Activated CD8-positive, alpha-beta memory T cell treated with anti-CD3 and anti-CD28 coated beads for 4 hours (primary cell): ENCODE results near the gene FMN2.

Source experiments
- DNase-seq, 2 donors: peaks; one replicate each; pipeline ENCODE4 v3.0.0-alpha.2; 2020; ENCODE audit warnings: low read depth in 2 of 2

FMN2 gene

DNA sequence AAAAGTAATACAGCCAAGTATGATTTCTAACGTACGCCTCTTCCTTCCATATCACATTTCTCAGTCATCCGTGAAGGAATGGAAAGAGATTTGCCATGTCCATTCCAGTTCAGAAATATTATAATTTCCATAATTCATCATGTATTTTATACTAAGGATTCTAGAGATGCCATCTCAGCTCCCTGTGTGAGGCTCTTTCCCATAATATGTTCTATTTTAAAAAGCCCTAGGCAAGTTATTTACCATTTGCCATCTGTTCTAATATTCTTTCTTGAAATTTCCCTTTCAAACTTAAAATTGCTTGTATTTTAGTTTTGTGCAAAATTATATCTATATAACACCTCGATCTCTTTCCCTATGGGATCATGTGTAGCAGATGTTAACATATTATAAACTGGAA, 106.7 kb downstream of the FMN2 start:
- no peak for DNase-seq

DNA sequence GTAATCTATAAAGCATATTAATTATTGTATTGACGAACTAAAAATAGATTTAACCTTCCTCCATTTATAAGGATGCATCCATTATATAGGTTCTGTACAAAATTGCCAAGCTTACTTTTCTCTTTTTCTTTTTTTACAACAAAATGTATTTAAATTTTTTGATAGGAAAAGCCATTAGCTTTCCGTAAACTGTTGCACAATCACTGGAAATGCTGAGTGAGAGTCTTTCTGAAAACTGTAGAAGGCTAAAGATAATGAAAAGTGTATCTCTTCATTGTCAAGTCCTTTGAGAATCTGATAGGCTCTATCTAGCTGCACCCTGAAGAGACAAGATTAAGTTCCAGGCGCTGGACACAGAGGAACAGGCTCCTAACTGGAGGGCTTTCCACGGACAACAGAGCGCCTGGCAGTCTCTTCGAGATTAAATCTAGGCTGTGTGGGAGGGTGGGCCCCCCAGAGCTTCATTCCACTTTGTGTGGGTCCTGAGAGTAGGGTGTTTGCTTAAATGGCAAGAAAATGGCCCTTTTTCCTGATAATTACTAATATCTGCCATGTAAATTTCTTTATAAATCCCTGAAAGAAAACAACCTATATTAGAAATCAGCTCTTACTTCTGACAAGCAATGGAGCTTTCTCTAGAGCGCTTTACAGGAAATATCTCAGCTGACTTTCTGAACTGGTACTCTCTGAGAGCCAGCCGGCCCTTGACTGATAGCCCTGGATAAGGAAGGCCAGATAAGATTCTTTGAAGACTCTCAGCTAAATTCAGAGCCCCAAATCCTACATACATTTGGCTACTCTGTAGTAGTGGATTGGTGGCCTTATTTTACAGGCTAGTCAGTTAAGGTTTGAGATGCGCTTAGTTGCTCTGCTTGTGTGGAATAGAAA, 108.3 kb downstream of the FMN2 start:
- no peak for DNase-seq

DNA sequence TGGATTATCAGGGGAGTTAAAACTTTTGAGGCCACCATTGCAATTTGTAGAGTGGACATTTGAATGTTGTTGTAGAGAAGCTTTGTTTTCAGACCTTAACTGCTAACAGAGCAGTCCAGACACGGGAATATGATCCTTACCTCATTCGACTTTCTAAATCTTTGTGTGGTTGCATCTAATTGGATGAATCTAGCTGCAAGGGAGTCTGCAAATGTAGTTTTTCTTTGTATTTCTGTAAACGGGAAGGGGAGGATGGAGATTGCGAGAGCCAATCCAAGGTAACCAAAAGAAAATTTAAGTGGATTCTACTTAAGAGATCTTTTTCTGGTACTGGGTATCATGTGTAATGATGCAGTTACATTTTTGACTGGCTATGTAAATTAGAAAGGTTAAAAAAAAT, 110.2 kb downstream of the FMN2 start:
- no peak for DNase-seq

DNA sequence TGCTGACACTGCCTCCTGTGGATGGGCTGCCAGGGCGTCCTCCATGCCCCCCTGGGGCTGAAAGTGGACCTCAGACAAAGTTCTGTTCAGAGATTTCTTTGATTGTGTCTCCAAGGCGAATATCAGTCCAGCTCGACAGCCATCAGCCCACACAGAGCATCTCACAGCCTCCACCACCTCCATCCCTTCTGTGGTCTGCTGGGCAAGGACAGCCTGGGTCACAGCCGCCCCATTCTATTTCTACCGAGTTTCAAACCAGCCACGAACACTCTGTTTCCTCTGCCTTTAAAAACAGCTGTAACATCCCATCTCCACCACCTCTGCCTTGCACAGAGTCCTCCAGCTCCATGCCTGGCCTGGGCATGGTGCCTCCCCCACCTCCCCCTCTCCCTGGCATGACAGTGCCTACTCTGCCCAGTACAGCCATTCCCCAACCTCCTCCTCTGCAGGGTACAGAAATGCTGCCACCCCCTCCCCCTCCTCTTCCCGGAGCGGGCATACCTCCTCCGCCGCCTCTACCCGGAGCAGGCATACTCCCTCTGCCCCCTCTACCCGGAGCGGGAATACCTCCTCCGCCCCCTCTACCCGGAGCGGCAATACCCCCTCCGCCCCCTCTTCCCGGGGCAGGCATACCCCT, 115.5 kb downstream of the FMN2 start:
- no peak for DNase-seq

DNA sequence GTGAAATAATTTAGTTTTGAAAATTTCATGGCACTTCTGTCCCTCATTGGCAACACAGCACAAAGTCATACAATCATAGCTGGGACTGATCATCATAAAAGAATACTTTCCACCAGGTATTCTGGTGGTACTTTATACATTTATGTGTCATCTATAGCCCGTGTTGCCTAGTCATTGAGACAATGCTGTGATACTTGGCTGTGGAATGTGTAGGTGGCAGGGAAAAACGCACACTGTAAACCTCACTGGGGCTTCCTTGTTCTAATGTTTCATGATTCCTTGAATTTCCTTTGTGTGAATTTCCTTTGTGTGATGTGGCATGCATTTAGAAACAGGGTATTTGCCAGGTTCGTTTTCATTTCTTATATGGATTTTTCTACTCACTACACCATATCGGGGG, 118.3 kb downstream of the FMN2 start:
- DNase-seq: no peak

DNA sequence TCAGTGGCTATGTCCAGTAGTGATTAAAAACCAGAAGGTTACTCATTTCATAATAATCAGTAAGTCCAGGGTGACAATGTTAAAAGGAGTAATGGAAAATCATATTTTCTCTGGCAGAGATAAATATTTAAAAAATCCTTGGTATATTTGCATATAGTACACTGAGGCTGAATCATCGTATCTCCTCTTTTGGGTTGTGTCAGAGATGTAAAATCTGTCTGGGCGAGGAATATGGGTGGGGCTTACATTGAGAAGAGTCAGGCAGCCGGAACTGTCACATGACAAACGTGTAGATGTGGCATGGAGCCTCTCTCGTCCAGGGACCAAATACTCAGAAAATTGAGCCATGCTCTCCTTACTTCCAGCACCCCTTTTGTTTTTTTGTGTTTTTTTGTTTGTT, 120.9 kb downstream of the FMN2 start:
- DNase-seq: no peak

DNA sequence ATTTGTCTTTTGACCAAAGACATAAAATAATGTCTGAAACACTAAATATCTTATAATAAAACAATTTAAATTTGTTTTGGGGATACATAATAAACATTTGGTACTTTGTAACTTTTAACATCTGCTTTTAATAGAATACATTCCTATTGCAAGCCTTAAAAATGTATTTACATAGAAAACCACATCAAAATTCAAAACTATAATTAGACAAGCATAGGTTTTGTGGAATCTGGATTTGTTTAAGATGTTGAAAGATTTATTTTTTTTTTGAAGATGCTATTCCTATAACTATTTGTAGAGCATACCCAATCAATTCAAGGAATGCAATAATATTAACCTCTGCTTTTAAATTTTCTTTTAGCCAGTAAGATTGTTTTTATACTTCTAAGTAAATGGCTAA, 125.7 kb downstream of the FMN2 start:
- no peak for DNase-seq

DNA sequence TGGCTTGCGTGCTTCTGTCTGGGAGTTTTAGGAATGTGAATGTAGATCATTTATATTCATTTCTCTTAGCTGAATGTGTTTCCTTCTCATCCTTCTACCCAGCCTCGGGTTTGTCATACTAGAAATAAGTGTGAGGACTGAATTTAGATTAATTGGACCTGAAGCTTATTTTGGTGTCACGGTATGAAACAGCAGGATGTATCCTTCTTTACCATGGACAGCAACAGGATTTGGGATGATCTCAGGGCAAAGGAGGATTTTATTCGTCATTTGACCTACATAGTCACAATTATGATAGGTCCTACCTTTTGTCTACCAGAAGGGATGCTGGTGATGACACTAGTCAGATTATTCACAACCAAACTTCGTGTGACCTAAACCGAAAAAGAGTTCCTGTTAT, 127.4 kb downstream of the FMN2 start:
- no peak for DNase-seq

DNA sequence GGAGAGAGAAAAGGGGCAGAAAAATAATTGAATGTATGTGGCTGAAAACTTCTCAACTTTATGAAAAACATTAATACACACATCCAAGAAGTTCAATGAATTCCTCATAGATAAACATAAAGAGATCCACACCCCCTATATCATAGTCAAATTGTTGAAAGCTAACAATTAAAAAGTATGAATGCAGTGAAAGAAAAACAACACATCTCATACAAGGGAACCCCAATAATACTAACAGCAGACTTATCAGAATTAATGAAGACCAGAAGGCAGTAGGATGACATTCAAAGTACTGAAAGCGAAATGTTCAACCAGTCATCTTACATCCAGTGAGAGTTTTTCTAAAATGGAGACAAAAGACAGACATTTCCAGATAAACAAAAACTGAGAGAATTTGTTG, 134.4 kb downstream of the FMN2 start:
- DNase-seq: no peak

DNA sequence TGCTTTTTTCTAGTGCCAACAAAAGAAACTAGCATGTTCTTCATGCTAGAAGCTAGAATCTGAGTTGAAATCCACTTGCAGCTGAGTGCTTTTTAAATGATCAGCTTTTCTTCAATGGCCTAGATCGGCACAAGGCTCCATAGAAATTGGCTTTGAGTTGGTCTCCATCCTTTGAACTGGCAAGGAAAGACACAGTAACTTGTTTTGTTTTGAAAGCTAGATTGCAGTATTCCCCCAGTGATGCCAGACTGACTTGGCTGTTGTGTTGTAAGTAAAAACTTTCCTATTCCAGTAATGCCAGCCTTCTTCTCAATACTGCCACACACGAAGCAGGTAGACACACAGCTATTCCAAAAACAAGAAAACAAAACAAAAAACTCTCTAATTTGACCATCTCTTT, 139.1 kb downstream of the FMN2 start:
- DNase-seq: no peak

DNA sequence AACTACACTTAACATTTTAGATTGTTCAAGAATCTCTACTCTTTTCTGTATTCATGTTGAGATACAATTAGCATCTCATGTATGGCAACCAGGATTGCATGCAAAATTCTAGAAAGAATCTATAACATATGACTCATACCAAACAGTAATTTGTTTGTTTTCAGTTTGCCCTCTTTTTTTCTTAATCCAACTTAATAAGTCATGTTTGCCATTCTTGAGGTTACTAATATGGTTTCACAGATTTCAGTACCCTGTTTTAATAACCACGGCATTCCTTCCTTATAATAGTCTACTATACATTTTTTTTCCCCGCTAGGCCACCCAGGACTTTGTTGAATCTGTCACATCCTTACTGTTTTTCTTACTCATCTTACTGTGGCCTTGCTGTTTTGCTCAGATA, 140.8 kb downstream of the FMN2 start:
- no peak for DNase-seq

DNA sequence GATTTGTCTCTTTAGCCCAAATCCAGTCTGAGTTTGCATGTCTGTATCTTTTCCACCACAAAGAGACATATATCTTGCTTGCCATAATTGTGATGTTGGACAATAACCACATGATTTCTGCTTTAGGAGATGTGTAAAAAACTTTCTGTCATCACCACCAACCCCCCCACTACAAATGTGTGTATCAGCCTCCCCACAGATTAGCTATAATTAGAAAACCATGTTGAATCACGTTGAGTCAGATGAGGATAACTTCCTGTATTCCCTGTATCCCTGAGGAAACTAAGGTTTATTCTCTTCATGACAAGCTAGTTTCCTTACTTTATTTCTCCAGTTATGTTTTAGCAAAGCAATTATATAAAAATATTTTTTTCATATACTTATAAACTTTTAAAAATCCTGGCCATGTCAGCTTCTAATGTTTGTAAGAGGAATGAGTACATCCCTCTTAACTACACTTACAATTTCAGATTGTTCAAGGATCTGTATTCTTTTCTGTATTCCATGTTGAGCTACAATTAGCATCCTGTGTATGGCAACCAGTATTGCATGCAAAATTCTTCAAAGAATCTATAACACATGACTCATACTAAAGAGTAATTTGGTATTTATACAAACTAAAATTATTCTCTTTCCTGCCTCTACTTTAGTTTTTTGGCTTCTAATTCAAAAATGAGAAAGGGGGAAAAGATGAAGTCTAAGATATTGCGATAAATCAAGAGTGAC, 143.0 kb downstream of the FMN2 start:
- DNase-seq: no peak

DNA sequence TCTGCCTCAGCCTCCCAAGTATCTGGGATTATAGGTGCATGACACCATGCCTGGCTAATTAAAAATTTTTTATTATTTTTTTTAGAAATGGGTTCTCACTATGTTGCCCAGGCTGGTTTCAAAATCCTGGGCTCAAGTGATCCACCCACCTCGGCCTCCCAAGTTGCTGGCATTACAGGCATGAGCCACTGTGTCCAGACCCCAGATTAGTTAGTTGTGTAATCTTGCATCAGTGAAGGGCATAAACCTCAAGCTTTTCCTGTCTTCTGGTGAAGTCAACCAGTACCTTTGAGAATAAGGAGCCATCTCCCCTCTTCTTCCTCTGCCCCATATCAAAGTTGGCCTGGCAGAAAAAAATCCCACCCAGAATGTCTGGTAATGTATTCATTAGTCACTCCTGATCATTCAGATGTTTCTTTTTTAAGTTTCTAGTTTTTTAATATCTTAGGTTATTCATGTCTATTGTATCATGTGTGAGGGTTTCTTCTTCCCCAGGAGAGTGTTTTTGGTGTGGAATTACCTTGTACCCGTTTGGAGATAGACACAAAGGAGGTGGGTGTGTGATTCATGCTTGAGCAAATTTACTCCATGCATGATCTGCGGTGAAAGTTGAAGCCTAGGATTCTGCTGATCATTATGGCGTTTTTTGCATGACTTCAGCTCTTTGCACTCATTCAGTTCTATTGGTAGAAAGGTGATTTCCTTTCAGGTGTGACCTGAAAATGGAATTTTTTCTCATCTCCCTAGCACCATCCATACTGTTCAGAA, 144.0 kb downstream of the FMN2 start:
- DNase-seq: no peak

DNA sequence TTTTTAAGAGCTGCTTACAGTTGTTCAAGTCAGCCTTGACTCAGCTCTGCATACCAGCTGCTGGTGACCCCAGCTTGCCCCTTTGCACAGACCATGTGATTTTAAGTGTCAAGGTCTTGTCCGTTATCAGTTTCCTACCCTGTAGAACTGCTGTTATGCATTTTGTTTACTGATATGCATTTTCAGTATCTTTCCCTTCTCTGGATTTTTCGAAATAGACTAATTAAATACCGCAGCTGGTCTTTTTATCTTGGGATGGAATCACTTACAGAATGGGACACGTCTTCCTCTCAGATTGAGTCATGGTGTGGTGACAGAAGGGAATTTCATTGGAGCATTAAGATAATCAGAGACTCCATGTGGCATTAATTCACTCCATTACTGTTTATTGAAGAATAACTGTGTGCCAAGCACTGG, 145.6 kb downstream of the FMN2 start:
- no peak for DNase-seq

DNA sequence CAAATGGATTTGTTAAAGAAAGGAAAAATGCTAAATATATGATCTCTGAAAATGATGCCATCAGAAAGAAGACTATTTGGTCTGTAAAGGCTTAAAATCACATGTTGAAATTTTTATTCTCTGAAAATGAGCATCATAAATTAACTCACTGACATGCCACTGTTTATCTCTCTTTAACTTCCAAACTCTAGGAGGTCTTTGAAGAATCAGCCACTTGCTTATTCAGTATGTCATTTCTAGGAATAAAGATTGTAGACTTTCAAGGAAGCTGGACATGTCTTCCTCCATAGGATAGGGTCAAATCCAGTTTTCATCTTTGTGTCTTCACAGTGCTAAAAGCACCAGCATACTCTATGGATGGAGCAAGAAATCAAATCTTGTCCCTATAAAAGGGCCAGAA, 147.6 kb downstream of the FMN2 start:
- DNase-seq: no peak

DNA sequence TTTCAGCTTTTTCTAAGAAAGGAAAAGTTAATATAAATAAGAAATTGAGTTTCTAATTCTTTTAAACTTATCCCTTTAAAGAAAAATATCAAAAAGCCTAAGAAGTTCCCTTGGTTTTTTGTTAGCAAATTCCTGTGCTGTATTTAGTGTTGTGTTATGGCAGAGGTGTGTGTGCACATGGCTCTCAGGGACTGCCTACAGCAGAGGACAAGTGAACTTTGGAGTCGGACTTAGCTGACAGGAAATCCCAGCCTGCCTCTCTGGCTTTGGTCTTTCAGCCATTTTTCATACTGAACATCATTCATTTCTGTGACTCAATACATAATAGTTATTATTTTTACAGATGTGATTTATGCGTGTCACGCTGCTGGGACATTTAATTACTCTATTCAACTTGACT, 149.6 kb downstream of the FMN2 start:
- DNase-seq: no peak

DNA sequence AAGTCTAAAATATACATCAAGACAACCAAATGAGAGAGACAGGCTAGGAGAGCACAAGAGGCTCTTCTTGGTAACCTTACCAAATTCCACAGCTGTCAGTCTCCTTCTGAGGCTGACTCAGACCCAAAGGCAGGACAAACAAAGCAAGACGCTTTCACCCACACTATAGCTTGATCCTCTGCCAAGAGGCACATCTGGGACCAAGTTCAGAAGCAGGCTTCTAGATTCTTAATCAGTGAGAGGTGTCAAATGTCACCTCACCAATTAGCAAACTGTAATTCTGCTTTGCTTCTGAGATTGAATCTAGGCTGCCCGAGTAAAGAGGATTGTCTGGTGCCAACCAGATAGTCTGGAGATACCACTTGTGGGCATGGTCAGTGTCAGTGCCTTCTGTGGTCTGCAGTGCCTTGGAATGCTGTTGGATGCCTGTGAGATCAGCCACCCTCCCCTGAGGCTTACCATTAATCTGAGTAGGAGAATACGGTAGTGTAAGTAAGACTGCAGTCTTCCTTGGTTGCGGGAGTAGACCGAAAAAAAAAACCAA, 151.0 kb downstream of the FMN2 start:
- no peak for DNase-seq

DNA sequence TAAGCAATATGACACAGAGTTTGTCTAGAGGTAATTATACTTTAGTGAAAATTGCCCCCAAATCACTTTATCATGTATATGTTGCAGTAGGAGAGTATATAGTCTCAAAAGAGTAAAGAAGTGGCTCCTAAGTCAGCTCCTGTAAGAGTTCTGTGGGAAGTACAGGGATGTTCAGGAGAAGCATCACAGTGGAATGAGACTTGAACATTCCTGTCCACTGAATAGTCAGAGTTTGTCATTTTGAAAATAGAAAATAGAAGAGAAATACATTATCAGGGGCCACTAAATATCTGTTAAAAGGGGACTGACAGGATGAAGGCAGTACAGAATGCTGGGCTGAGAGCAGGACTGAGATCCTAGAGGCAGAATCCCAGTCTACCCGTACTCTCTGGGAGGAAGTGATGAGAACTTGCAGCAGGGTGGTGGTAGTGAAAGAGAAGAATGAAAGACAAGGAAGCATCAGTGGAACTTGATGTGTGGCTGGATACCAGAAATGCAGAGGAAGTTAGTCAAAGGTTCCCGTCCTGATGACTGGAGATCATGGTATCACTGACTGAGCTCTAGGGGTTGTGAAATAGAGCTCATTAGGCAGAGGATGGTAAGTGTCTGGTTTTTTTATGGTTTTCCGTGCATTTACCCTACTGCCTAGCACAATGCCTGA, 153.4 kb downstream of the FMN2 start:
- no peak for DNase-seq

DNA sequence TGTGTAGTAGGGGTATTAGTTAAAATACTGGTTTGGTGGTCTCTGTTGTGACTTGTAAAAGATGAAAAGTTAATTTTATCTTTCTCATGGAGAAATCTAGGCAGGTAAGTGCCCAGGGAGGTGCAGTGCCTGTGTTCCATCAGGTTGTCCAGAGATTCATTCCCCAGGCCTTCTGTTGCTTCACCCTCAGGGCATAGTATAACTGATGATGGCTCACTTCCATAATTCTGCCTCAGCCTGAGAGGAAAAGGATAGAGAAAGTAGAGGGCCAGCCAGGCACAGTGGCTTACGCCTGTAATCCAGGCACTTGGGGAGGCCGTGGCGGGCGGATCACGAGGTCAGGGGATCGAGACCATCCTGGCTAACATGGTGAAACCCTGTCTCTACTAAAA, 153.9 kb downstream of the FMN2 start:
- no peak for DNase-seq

DNA sequence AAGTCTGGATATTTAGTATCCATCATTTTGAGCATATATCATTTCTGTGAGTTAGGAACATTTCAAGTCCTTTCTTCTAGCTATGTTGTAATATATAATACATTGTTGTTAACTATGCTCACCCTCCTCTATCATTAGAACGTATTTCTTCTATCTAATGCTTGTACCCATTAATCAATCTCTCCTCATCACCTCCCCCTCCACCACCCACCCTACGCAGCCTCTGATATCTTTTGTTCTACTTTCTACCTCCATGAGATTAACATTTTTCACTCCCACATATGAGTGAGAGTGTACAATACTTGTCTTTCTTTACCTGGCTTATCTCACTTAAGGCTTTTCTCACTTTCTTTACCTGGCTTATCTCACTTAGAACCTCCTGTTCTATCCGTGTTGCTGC, 156.2 kb downstream of the FMN2 start:
- DNase-seq: no peak

DNA sequence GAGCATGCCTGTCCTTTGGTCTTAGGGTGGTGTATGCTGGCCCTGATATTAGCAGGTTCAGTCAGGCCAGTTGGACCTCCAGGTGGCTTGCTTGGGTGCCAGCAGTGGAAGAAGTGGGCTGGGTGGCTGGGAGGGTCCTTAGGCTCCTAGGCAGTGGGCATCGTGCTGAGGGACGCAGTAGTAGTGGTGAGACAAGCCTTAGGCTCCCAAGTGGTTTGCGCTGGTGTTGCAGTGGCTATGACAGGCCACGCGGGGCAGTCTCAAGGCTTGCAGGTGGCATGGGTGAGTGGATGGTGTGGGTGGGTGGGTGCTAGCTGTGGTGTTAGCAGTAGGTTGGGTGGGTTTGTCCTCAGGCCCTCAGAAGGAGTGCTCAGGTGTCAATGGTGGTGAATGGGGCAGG, 162.3 kb downstream of the FMN2 start:
- no peak for DNase-seq
